Osteoblast (primary cell): ENCODE measurements around the gene HLA-DQA2. TPM values are rescaled to one million over a fixed set of nuclear protein-coding genes. Genes with fewer than 3 reads are reported as not detected.

Experiments
- DNase-seq: peaks from one replicate; pipeline ENCODE4 v3.0.0; 2011; ENCODE audit warnings: low spot score, mixed read lengths; ENCODE audit not compliant: insufficient read length; ENCODE audit errors: missing footprints
- H2AFZ ChIP-seq: 2 replicates; pipeline ENCODE4 v1.6.0; 2011; ENCODE audit warnings: mild to moderate bottlenecking, low read length
- H3K27ac ChIP-seq: 2 replicates; pipeline ENCODE4 v1.5.1; 2011; ENCODE audit warnings: mild to moderate bottlenecking, low read depth, low read length, moderate library complexity
- H3K27me3 ChIP-seq: 2 replicates; pipeline ENCODE4 v1.6.0; 2012; ENCODE audit warnings: mild to moderate bottlenecking, control low read depth, inconsistent platforms, low read length, moderate library complexity; ENCODE audit not compliant: insufficient read depth
- H3K36me3 ChIP-seq: 2 replicates; pipeline ENCODE4 v1.5.1; 2011; ENCODE audit warnings: mild to moderate bottlenecking, low read length, control low read depth, moderate library complexity; ENCODE audit not compliant: insufficient read depth
- H3K4me1 ChIP-seq: 2 replicates; pipeline ENCODE4 v1.5.1; 2011; ENCODE audit warnings: mild to moderate bottlenecking, low read length, control low read depth, moderate library complexity; ENCODE audit not compliant: insufficient read depth
- H3K4me2 ChIP-seq: 2 replicates; pipeline ENCODE4 v1.6.0; 2011; ENCODE audit warnings: mild to moderate bottlenecking, low read length; ENCODE audit not compliant: insufficient read depth
- H3K4me3 ChIP-seq: fragments of 200-600 bp; sonication (generic); 3 replicates; pipeline ENCODE4 v1.5.1; 2012; ENCODE audit warnings: mild to moderate bottlenecking, low read length, inconsistent platforms; ENCODE audit not compliant: insufficient read depth
- H3K79me2 ChIP-seq: 2 replicates; pipeline ENCODE4 v1.6.0; 2012; ENCODE audit warnings: mild to moderate bottlenecking, low read length, control low read depth, inconsistent platforms; ENCODE audit not compliant: insufficient read depth
- H3K9me3 ChIP-seq: 2 replicates; pipeline ENCODE4 v1.5.1; 2011; ENCODE audit warnings: low read depth, low read length, control low read depth
- H4K20me1 ChIP-seq: 2 replicates; pipeline ENCODE4 v1.6.0; 2012; ENCODE audit warnings: mild to moderate bottlenecking, low read length, control low read depth; ENCODE audit not compliant: insufficient read depth
- CTCF ChIP-seq: IDR thresholded peaks from 2 replicates; pipeline ENCODE4 v1.5.1; 2011; ENCODE audit warnings: mild to moderate bottlenecking, low read depth, low read length, moderate library complexity; ENCODE audit errors: extremely low read depth
- total RNA-seq: library from RNA; depleted of rRNA; stranded (reverse); fragments of >200 nt; gene quantifications from 2 replicates; pipeline ENCODE4 v1.2.3, GENCODE V29; 2012

Gene HLA-DQA2
- total RNA-seq, 1 donor: not detected

GRCh38 chr6:32785781-32786533 lies 44.8 kb downstream of the HLA-DQA2 start:
- Histone ChIP-seq H2AFZ (no peak overlapping the region), H3K9me3 (no peaks in the 10 kb centered on the region), H3K4me1 (no peaks in the 10 kb centered on the region), H3K27me3 (peaks cover 14% of the 10 kb centered on the region), H3K36me3 (no peaks in the 10 kb centered on the region), H3K27ac (no peak overlapping the region), H4K20me1 (no peaks in the 10 kb centered on the region), H3K4me2 (no peak overlapping the region), H3K79me2 (no peaks in the 10 kb centered on the region), H3K4me3 (no peak overlapping the region)
- peak; percentile 62 for TF ChIP-seq CTCF
- peak; percentile 14 for DNase-seq

- no peak overlapping the region for H3K27ac ChIP-seq
- no peak for TF ChIP-seq CTCF
- H3K9me3 ChIP-seq: no peaks in the 10 kb centered on the region
- no peaks in the 10 kb centered on the region for H3K79me2 ChIP-seq
- H3K4me3 ChIP-seq: no peak overlapping the region
- DNase-seq: peak; percentile 61
- H3K27me3 ChIP-seq: peaks cover 39% of the 10 kb centered on the region
- H4K20me1 ChIP-seq: no peaks in the 10 kb centered on the region
- H3K4me2 ChIP-seq: no peak overlapping the region
- H3K36me3 ChIP-seq: no peaks in the 10 kb centered on the region
- no peak overlapping the region for H2AFZ ChIP-seq
- H3K4me1 ChIP-seq: no peaks in the 10 kb centered on the region
These were observed 49.1 kb downstream of the HLA-DQA2 start for GRCh38 chr6:32790306-32790705.

- H3K9me3 ChIP-seq: no peaks in the 10 kb centered on the region
- no peak overlapping the region for H2AFZ ChIP-seq
- TF ChIP-seq CTCF: no peak
- H3K4me3 ChIP-seq: no peak overlapping the region
- no peaks in the 10 kb centered on the region for H4K20me1 ChIP-seq
- no peak overlapping the region for H3K27ac ChIP-seq
- no peaks in the 10 kb centered on the region for H3K79me2 ChIP-seq
- peaks cover 37% of the 10 kb centered on the region for H3K27me3 ChIP-seq
- H3K4me1 ChIP-seq: peaks cover 10% of the 10 kb centered on the region
- DNase-seq: no peak
- no peaks in the 10 kb centered on the region for H3K36me3 ChIP-seq
- no peak overlapping the region for H3K4me2 ChIP-seq
These were observed 51.8 kb downstream of the HLA-DQA2 start for GRCh38 chr6:32792901-32793435.

- peaks cover 2% of the 10 kb centered on the region for H3K9me3 ChIP-seq
- H2AFZ ChIP-seq: no peak overlapping the region
- H3K4me2 ChIP-seq: no peak overlapping the region
- no peaks in the 10 kb centered on the region for H3K79me2 ChIP-seq
- DNase-seq: peak; percentile 29
- H3K36me3 ChIP-seq: no peaks in the 10 kb centered on the region
- no peaks in the 10 kb centered on the region for H4K20me1 ChIP-seq
- H3K27ac ChIP-seq: no peak overlapping the region
- no peak overlapping the region for H3K4me3 ChIP-seq
- peaks cover 10% of the 10 kb centered on the region for H3K4me1 ChIP-seq
- peaks cover 41% of the 10 kb centered on the region for H3K27me3 ChIP-seq
- no peak for TF ChIP-seq CTCF
These were observed 53.3 kb downstream of the HLA-DQA2 start for GRCh38 chr6:32794510-32794909.
